Upper lobe of left lung (tissue), 6 donors: Measurements from ENCODE around the gene MCF2L2. TPM values are rescaled to one million over a fixed set of nuclear protein-coding genes. Genes with fewer than 3 reads are reported as not detected.
"Not testable (repeated sequence)": the region's sequence is repeated elsewhere in the genome, so short reads cannot be mapped to it uniquely, and the experiment has no call there.

Experiments
- ATAC-seq, 2 donors: fragments of 200-7000 bp; cut with Tn5 transposase; one replicate each; pipeline ENCODE4 v1.9.1; 2022; ENCODE audit warnings: mild to moderate bottlenecking in 2 of 2, moderate library complexity in 2 of 2; ENCODE audit not compliant: low FRiP score in 2 of 2
- DNase-seq, 2 donors: peaks; one replicate each; pipeline ENCODE4 v3.0.0-alpha.2; 2019 to 2020
- H3K27ac ChIP-seq, 4 donors: fragments of 200-600 bp; sonication (generic); one replicate each; pipeline ENCODE4 v1.5.1; 2016 to 2019
- H3K27me3 ChIP-seq, 4 donors: fragments of 200-600 bp; sonication (generic); one replicate each; pipeline ENCODE4 v1.5.1; 2017 to 2019
- H3K36me3 ChIP-seq, 4 donors: fragments of 200-600 bp; sonication (generic); one replicate each; pipeline ENCODE4 v1.5.1; 2016 to 2019
- H3K4me1 ChIP-seq, 4 donors: fragments of 200-600 bp; sonication (generic); one replicate each; pipeline ENCODE4 v1.5.1; 2018 to 2019
- H3K4me3 ChIP-seq, 4 donors: fragments of 200-600 bp; sonication (generic); one replicate each; pipeline ENCODE4 v1.5.1; 2017 to 2019; ENCODE audit warnings: mild to moderate bottlenecking in 2 of 4, moderate library complexity in 1 of 4
- H3K9me3 ChIP-seq, 4 donors: fragments of 200-600 bp; sonication (generic); one replicate each; pipeline ENCODE4 v1.5.1; 2018 to 2019
- CTCF ChIP-seq, 6 experiments: fragments of 450-650 bp in 4 of 6; fragments of 200-600 bp in 2 of 6; sonication (generic) in 2 of 6; IDR thresholded peaks; one replicate each; pipeline ENCODE4 v1.5.1; 2016 to 2019; ENCODE audit warnings: antibody characterized with exemption in 6 of 6
- EP300 ChIP-seq, 4 donors: sonication (generic); formaldehyde crosslinking; IDR thresholded peaks; one replicate each; pipeline ENCODE4 v1.5.1; 2017; ENCODE audit warnings: antibody characterized with exemption in 4 of 4, control low read depth in 2 of 4
- POLR2A ChIP-seq, 4 donors: fragments of 450-650 bp; IDR thresholded peaks; one replicate each; pipeline ENCODE4 v1.5.1; 2016 to 2017; ENCODE audit warnings: antibody characterized with exemption in 4 of 4, mild to moderate bottlenecking in 2 of 4
- POLR2AphosphoS5 ChIP-seq, 2 donors: sonication (generic); formaldehyde crosslinking; IDR thresholded peaks; one replicate each; pipeline ENCODE4 v1.5.1; 2017; ENCODE audit warnings: antibody characterized with exemption in 2 of 2
- WGBS, 2 donors: methylation state at CpG; one replicate each; pipeline ENCODE4 v1.1.5; 2017 to 2018; 5-methylcytosine and 5-hydroxymethylcytosine counted together
- total RNA-seq, 6 donors: library from RNA; depleted of rRNA in 4 of 6; stranded (reverse); fragments of >200 nt in 4 of 6; gene quantifications; one replicate each; pipeline versions ENCODE4 v1.1.0 to v1.2.1, GENCODE V29; 2016 to 2021
- donor health status: DM: no; HTN: no; CAD: no; lungs with moderate emphysema.
- donor health status: DM: no; HTN: yes; CAD: no; lungs with severe emphysema.

Gene MCF2L2
- total RNA-seq, 6 donors from 2014 or later: 0.22 to 2.0 (median 1.2) TPM

GRCh38 chr3:183473969-183474368 is 45.5 kb upstream of the MCF2L2 start:
- Histone ChIP-seq H3K4me3 (no peak overlapping the region), H3K36me3 (no peaks in the 10 kb centered on the region), H3K9me3 (no peaks in the 10 kb centered on the region), H3K4me1 (peaks cover 3 to 8% (median 7%) of the 10 kb centered on the region in 4 donors), H3K27ac (no peak overlapping the region), H3K27me3 (no peaks in the 10 kb centered on the region)
- WGBS, 2 donors: 95 to 99% methylated on average over 2 of the region's 2 CpGs
- ATAC-seq (no peak), DNase-seq (no peak)
- TF ChIP-seq CTCF (IDR thresholded peaks at IDR 0.05): no peak
- no peak for TF ChIP-seq POLR2A (IDR thresholded peaks at IDR 0.05)
- TF ChIP-seq EP300 (IDR thresholded peaks at IDR 0.05): no peak
- TF ChIP-seq POLR2AphosphoS5 (IDR thresholded peaks at IDR 0.05): no peak

- TF ChIP-seq POLR2A (IDR thresholded peaks at IDR 0.05): no peak
- no peak for TF ChIP-seq EP300 (IDR thresholded peaks at IDR 0.05)
- no peak for TF ChIP-seq CTCF (IDR thresholded peaks at IDR 0.05)
- TF ChIP-seq POLR2AphosphoS5 (IDR thresholded peaks at IDR 0.05): no peak
- no peak overlapping the region for H3K4me3 ChIP-seq
- H3K9me3 ChIP-seq: no peaks in the 10 kb centered on the region
- ATAC-seq (no peak), DNase-seq (no peak)
- WGBS, 2 donors: 54 to 61% methylated on average over 6 of the region's 6 CpGs
- H3K27me3 ChIP-seq: no peaks in the 10 kb centered on the region
- peaks cover 4 to 10% (median 8%) of the 10 kb centered on the region in 4 donors for H3K4me1 ChIP-seq
- no peak overlapping the region for H3K27ac ChIP-seq
- H3K36me3 ChIP-seq: no peaks in the 10 kb centered on the region
These were observed 43.7 kb upstream of the MCF2L2 start for GRCh38 chr3:183472155-183472554.

- WGBS, 2 donors: 87 to 88% methylated on average over 1 of the region's 1 CpG
- H3K4me3 ChIP-seq: no peak overlapping the region
- H3K9me3 ChIP-seq: no peaks in the 10 kb centered on the region
- no peak overlapping the region for H3K27ac ChIP-seq
- DNase-seq: no peak
- peaks cover 4 to 10% (median 8%) of the 10 kb centered on the region in 4 donors for H3K4me1 ChIP-seq
- no peak for ATAC-seq
- TF ChIP-seq EP300 (IDR thresholded peaks at IDR 0.05) (no peak), POLR2A (IDR thresholded peaks at IDR 0.05) (no peak), POLR2AphosphoS5 (IDR thresholded peaks at IDR 0.05) (no peak), CTCF (IDR thresholded peaks at IDR 0.05) (no peak)
- no peaks in the 10 kb centered on the region for H3K27me3 ChIP-seq
- no peaks in the 10 kb centered on the region for H3K36me3 ChIP-seq
These were observed 40.0 kb upstream of the MCF2L2 start for GRCh38 chr3:183468424-183468823.

- ATAC-seq (no peak), DNase-seq (no peak)
- Histone ChIP-seq H3K9me3 (no peaks in the 10 kb centered on the region), H3K36me3 (no peaks in the 10 kb centered on the region), H3K4me3 (no peak overlapping the region), H3K27me3 (no peaks in the 10 kb centered on the region), H3K4me1 (peaks cover 4 to 10% (median 8%) of the 10 kb centered on the region in 4 donors), H3K27ac (no peak overlapping the region)
- TF ChIP-seq POLR2A (IDR thresholded peaks at IDR 0.05) (no peak), CTCF (IDR thresholded peaks at IDR 0.05) (no peak), EP300 (IDR thresholded peaks at IDR 0.05) (no peak)
- 81 to 86% methylated on average over 3 of the region's 3 CpGs for WGBS, 2 donors
These were observed 38.2 kb upstream of the MCF2L2 start for GRCh38 chr3:183466575-183466974.

- not testable (repeated sequence) for ATAC-seq, H3K9me3 ChIP-seq, H3K27me3 ChIP-seq, H3K36me3 ChIP-seq, H3K4me1 ChIP-seq, DNase-seq, H3K27ac ChIP-seq, H3K4me3 ChIP-seq
- 86 to 88% methylated on average over 13 of the region's 13 CpGs for WGBS, 2 donors
These were observed 37.3 kb upstream of the MCF2L2 start for GRCh38 chr3:183465710-183466109.
